ENCODE measurements around the gene ABCF2. TPM values are rescaled to one million over a fixed set of nuclear protein-coding genes. Genes with fewer than 3 reads are reported as not detected.

ABCF2 gene
- total RNA-seq, 2 experiments from 2014 or later, result 31.8 to 44.9 TPM

DNA sequence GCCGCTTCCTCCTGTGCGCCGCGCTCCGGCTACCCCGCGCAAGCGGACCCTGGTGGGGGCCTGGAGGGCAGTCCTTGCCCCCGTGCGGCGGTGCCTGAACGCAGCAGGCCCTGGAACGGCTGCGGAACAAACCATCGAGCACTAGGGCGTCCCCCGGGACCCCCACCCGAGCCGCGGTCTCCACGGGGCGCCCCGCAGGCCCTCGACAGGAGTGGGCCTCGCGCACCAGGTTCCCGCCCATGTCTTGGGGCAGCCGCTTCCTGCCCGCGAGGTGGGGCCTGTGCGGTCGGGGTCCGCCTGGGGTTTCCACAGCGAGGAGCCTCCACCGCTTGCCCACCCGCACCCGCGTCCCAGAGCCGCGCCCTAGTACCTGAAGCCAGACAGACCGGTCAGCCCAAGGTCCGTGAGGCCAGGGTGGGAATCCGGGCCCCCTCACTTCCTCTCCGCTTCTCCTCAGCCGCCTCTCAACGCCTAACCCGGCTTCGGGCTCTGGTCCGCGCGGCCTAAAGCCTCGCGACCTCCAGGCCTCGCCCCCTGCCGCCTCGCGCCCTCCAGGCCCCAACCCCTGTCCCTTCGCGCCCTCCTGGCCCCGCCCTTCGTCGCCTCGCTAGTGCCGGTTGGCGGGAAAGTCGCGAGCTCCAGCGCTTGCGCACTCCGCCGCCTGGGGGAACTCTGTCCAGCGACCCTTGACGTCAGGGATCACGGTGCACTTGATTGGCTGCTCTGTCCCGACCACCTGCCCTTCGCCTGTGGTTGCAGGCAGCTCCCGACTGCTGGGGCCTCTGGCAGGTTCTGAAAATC, 52.6 kb downstream of the ABCF2 start:
- Histone ChIP-seq H3K79me2 (ENCODE audit: insufficient read depth, low read depth, low read length) (no peaks in the 10 kb centered on the region), H3K4me1 (ENCODE audit: insufficient read depth, low read length, poor library complexity, severe bottlenecking) (no peaks in the 10 kb centered on the region), H3K9me2 (ENCODE audit: insufficient read depth, low read length) (no peaks in the 10 kb centered on the region), H2AFZ (ENCODE audit: low read length) (no peak overlapping the region), H3K4me3 (ENCODE audit: low read depth, low read length, poor library complexity, severe bottlenecking) (no peak overlapping the region), H3K36me3 (ENCODE audit: insufficient read depth, low read length) (no peaks in the 10 kb centered on the region), H3K27ac (ENCODE audit: low read depth, low read length, poor library complexity, severe bottlenecking) (no peak overlapping the region), H3K4me2 (ENCODE audit: low read length) (no peak overlapping the region), H4K20me1 (ENCODE audit: insufficient read depth, low read length) (no peaks in the 10 kb centered on the region), H3K9me3 (ENCODE audit: low read length) (no peaks in the 10 kb centered on the region)
- no TSS peak for BruUV-seq (replicated peaks)
- intact Hi-C loops (cut with micrococcal nuclease; ENCODE audit: unreplicated experiment), result no loop called here
- TF ChIP-seq, protein P1, sequence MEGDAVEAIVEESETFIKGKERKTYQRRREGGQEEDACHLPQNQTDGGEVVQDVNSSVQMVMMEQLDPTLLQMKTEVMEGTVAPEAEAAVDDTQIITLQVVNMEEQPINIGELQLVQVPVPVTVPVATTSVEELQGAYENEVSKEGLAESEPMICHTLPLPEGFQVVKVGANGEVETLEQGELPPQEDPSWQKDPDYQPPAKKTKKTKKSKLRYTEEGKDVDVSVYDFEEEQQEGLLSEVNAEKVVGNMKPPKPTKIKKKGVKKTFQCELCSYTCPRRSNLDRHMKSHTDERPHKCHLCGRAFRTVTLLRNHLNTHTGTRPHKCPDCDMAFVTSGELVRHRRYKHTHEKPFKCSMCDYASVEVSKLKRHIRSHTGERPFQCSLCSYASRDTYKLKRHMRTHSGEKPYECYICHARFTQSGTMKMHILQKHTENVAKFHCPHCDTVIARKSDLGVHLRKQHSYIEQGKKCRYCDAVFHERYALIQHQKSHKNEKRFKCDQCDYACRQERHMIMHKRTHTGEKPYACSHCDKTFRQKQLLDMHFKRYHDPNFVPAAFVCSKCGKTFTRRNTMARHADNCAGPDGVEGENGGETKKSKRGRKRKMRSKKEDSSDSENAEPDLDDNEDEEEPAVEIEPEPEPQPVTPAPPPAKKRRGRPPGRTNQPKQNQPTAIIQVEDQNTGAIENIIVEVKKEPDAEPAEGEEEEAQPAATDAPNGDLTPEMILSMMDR (conservative IDR thresholded peaks at IDR 0.05; ENCODE audit: low read length), result no peak
- TF ChIP-seq EZH2phosphoT487 (IDR thresholded peaks at IDR 0.05; ENCODE audit: borderline replicate concordance, low read depth, low read length), result no peak
- DNase-seq (ENCODE audit: low spot score), result no peak
- CTCF ChIA-PET (ENCODE audit: unreplicated experiment), result no interaction called here
- POLR2A ChIA-PET, result no interaction called here

DNA sequence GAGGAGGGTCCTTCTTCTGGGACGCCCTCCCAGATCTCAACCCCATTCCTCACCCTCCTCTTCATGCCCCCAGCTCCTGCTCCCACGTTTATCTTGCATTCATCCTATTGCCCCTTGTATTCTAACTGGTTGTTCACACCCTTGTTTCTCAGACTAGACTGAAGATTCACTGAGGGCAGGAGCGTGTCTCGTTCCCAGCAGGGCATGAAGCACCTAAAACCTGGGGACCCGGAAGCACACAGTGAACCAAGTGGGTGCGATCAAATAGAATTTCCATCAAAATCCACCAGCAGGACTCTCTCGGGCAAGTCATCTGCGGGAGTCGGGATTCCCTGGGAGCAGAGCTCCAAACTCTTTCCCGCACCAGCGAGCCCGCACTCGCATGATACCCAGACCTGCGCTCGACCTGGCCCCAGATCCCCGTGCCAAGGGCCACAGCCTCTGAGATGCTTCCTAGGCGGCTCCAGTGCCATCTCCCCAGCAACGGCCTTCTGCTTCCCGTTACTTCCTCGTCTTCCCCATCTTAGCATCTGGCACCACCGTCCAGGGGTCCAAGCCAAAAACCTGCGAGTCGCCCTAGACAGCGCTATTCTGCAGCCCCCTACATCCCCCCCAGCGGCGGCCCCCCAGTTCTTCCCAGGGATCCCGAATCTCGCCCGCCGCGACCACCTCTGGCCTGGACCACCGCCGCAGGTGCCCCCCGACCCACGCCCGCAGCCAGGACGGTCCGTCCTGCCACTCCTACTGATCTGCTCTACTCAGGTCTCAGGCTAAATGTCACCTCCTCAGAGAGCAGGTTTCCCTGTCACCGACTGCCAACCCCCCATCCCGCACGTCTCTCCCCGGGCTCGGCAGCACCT, 53.4 kb downstream of the ABCF2 start:
- intact Hi-C loops (cut with micrococcal nuclease; ENCODE audit: unreplicated experiment), result no loop called here

More for the DNA sequence above, 53.4 kb downstream of the ABCF2 start:
- no peaks in the 10 kb centered on the region for H3K36me3 ChIP-seq (ENCODE audit: insufficient read depth, low read length)
- H2AFZ ChIP-seq (ENCODE audit: low read length), result no peak overlapping the region
- no peak for DNase-seq (ENCODE audit: low spot score)
- H3K4me1 ChIP-seq (ENCODE audit: insufficient read depth, low read length, poor library complexity, severe bottlenecking), result no peaks in the 10 kb centered on the region
- no peaks in the 10 kb centered on the region for H4K20me1 ChIP-seq (ENCODE audit: insufficient read depth, low read length)
- ChIA-PET CTCF (ENCODE audit: unreplicated experiment) (no interaction called here), POLR2A (no interaction called here)
- H3K79me2 ChIP-seq (ENCODE audit: insufficient read depth, low read depth, low read length), result no peaks in the 10 kb centered on the region
- no TSS peak for BruUV-seq (replicated peaks)
- H3K9me3 ChIP-seq (ENCODE audit: low read length), result no peaks in the 10 kb centered on the region
- TF ChIP-seq, protein P1 (conservative IDR thresholded peaks at IDR 0.05; ENCODE audit: low read length), result no peak
- no peak for TF ChIP-seq EZH2phosphoT487 (IDR thresholded peaks at IDR 0.05; ENCODE audit: borderline replicate concordance, low read depth, low read length)
- H3K27ac ChIP-seq (ENCODE audit: low read depth, low read length, poor library complexity, severe bottlenecking), result no peak overlapping the region
- no peak overlapping the region for H3K4me2 ChIP-seq (ENCODE audit: low read length)
- no peaks in the 10 kb centered on the region for H3K9me2 ChIP-seq (ENCODE audit: insufficient read depth, low read length)
- H3K4me3 ChIP-seq (ENCODE audit: low read depth, low read length, poor library complexity, severe bottlenecking), result no peak overlapping the region

All from OCI-LY7 (cell line).